Osteoblast (primary cell): ENCODE results near the gene GPR18. TPM values are rescaled to one million over a fixed set of nuclear protein-coding genes. Genes with fewer than 3 reads are reported as not detected.
"Not testable (repeated sequence)": the region's sequence is repeated elsewhere in the genome, so short reads cannot be mapped to it uniquely, and the experiment has no call there.

Experiments used
- DNase-seq: peaks from one replicate; pipeline ENCODE4 v3.0.0; 2011; ENCODE audit warnings: low spot score, mixed read lengths; ENCODE audit not compliant: insufficient read length; ENCODE audit errors: missing footprints
- H2AFZ ChIP-seq: 2 replicates; pipeline ENCODE4 v1.6.0; 2011; ENCODE audit warnings: mild to moderate bottlenecking, low read length
- H3K27ac ChIP-seq: 2 replicates; pipeline ENCODE4 v1.5.1; 2011; ENCODE audit warnings: mild to moderate bottlenecking, low read depth, low read length, moderate library complexity
- H3K27me3 ChIP-seq: 2 replicates; pipeline ENCODE4 v1.6.0; 2012; ENCODE audit warnings: mild to moderate bottlenecking, control low read depth, inconsistent platforms, low read length, moderate library complexity; ENCODE audit not compliant: insufficient read depth
- H3K36me3 ChIP-seq: 2 replicates; pipeline ENCODE4 v1.5.1; 2011; ENCODE audit warnings: mild to moderate bottlenecking, low read length, control low read depth, moderate library complexity; ENCODE audit not compliant: insufficient read depth
- H3K4me1 ChIP-seq: 2 replicates; pipeline ENCODE4 v1.5.1; 2011; ENCODE audit warnings: mild to moderate bottlenecking, low read length, control low read depth, moderate library complexity; ENCODE audit not compliant: insufficient read depth
- H3K4me2 ChIP-seq: 2 replicates; pipeline ENCODE4 v1.6.0; 2011; ENCODE audit warnings: mild to moderate bottlenecking, low read length; ENCODE audit not compliant: insufficient read depth
- H3K4me3 ChIP-seq: fragments of 200-600 bp; sonication (generic); 3 replicates; pipeline ENCODE4 v1.5.1; 2012; ENCODE audit warnings: mild to moderate bottlenecking, low read length, inconsistent platforms; ENCODE audit not compliant: insufficient read depth
- H3K79me2 ChIP-seq: 2 replicates; pipeline ENCODE4 v1.6.0; 2012; ENCODE audit warnings: mild to moderate bottlenecking, low read length, control low read depth, inconsistent platforms; ENCODE audit not compliant: insufficient read depth
- H3K9me3 ChIP-seq: 2 replicates; pipeline ENCODE4 v1.5.1; 2011; ENCODE audit warnings: low read depth, low read length, control low read depth
- H4K20me1 ChIP-seq: 2 replicates; pipeline ENCODE4 v1.6.0; 2012; ENCODE audit warnings: mild to moderate bottlenecking, low read length, control low read depth; ENCODE audit not compliant: insufficient read depth
- total RNA-seq: library from RNA; depleted of rRNA; stranded (reverse); fragments of >200 nt; gene quantifications from 2 replicates; pipeline ENCODE4 v1.2.3, GENCODE V29; 2012
- TF ChIP-seq, protein P1 (sequence below): IDR thresholded peaks from 2 replicates; pipeline ENCODE4 v1.5.1; 2011; ENCODE audit warnings: mild to moderate bottlenecking, low read depth, low read length, moderate library complexity; ENCODE audit errors: extremely low read depth

The GPR18 gene
- total RNA-seq, 1 donor: under 0.01 TPM

DNA sequence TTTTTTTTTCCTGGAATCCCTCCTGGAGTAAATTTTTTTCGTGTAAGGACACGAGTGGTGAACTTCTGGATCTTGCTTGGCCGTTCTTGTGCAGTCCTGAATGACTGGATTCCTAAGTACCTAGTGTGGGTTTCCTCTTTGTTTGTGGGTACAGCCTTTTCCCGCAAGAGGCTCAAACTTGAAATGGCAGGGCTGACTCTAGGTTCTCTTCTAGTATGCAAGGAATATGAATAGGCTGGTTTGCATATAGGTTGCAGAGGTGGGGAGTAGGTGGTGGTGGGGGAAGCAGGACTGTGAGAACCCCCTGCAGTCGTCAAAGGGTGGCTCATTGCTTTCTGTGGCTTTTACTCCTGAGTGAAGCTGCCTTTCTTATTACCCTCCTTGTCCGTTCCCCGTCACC lies 43.9 kb downstream of the GPR18 start:
- Histone ChIP-seq H3K9me3 (no peaks in the 10 kb centered on the region), H3K79me2 (peaks cover 85% of the 10 kb centered on the region), H3K4me2 (no peak overlapping the region), H3K36me3 (no peaks in the 10 kb centered on the region), H2AFZ (no peak overlapping the region), H3K4me3 (no peak overlapping the region), H3K27ac (no peak overlapping the region), H3K4me1 (no peaks in the 10 kb centered on the region), H4K20me1 (peaks cover 57% of the 10 kb centered on the region), H3K27me3 (no peaks in the 10 kb centered on the region)
- TF ChIP-seq, protein P1, sequence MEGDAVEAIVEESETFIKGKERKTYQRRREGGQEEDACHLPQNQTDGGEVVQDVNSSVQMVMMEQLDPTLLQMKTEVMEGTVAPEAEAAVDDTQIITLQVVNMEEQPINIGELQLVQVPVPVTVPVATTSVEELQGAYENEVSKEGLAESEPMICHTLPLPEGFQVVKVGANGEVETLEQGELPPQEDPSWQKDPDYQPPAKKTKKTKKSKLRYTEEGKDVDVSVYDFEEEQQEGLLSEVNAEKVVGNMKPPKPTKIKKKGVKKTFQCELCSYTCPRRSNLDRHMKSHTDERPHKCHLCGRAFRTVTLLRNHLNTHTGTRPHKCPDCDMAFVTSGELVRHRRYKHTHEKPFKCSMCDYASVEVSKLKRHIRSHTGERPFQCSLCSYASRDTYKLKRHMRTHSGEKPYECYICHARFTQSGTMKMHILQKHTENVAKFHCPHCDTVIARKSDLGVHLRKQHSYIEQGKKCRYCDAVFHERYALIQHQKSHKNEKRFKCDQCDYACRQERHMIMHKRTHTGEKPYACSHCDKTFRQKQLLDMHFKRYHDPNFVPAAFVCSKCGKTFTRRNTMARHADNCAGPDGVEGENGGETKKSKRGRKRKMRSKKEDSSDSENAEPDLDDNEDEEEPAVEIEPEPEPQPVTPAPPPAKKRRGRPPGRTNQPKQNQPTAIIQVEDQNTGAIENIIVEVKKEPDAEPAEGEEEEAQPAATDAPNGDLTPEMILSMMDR: no peak
- DNase-seq: no peak

DNA sequence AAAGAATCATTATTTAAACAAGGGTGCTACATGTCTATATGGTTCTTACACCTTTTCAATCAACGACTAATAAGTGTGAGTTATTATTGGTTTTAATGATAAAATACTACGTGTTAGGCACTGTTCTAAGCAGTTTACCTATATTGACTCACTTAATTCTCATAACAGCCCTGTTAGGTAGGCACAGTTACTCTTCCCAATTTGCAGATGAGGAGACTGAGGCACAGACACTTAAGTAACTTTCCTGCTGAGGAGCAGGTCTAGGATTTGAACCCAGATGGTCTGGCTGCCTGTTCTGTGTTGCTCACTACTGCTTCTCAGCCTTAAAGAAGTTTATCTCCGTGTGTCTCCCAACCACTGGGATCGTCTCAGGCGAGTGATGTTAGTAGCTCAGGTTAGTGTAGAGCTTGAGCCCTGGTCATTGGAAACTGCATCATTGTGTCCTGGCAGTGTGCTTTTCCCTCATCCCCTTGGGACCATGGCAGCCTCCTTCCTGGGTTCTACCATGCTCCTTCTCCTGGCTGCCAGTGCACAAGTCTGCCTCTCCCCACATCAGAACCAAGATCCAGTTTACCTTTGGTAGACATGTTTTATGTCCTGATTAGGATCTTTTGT lies 46.7 kb downstream of the GPR18 start:
- Histone ChIP-seq H2AFZ (no peak overlapping the region), H3K27ac (no peak overlapping the region), H3K27me3 (no peaks in the 10 kb centered on the region), H3K4me1 (no peaks in the 10 kb centered on the region), H3K4me3 (no peak overlapping the region), H3K9me3 (no peaks in the 10 kb centered on the region), H4K20me1 (peaks cover 55% of the 10 kb centered on the region), H3K4me2 (no peak overlapping the region), H3K79me2 (peaks cover 86% of the 10 kb centered on the region), H3K36me3 (no peaks in the 10 kb centered on the region)
- TF ChIP-seq, protein P1: no peak
- no peak for DNase-seq

DNA sequence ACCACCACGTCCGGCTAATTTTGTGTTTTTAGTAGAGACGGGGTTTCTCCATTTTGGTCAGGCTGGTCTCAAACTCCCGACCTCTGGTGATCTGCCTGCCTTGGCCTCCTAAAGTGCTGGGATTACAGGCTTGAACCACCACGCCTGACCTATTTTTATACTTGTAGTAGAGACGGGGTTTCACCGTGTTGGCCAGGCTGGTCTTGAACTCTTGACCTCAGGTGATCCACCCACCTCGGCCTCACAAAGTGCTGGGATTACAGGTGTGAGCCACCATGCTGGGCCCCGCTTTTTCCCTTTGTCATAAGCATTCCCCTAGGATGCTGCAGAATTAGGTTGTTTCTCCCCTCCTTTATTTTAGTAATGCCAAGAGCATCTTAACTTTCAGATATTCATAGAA lies 47.6 kb downstream of the GPR18 start:
- H4K20me1 ChIP-seq: peaks cover 64% of the 10 kb centered on the region
- H3K27me3 ChIP-seq, H3K27ac ChIP-seq, H3K4me2 ChIP-seq, H3K36me3 ChIP-seq, H2AFZ ChIP-seq, H3K4me1 ChIP-seq, H3K9me3 ChIP-seq, H3K4me3 ChIP-seq: not testable (repeated sequence)
- DNase-seq: peak; percentile 15
- H3K79me2 ChIP-seq: peaks cover 89% of the 10 kb centered on the region

DNA sequence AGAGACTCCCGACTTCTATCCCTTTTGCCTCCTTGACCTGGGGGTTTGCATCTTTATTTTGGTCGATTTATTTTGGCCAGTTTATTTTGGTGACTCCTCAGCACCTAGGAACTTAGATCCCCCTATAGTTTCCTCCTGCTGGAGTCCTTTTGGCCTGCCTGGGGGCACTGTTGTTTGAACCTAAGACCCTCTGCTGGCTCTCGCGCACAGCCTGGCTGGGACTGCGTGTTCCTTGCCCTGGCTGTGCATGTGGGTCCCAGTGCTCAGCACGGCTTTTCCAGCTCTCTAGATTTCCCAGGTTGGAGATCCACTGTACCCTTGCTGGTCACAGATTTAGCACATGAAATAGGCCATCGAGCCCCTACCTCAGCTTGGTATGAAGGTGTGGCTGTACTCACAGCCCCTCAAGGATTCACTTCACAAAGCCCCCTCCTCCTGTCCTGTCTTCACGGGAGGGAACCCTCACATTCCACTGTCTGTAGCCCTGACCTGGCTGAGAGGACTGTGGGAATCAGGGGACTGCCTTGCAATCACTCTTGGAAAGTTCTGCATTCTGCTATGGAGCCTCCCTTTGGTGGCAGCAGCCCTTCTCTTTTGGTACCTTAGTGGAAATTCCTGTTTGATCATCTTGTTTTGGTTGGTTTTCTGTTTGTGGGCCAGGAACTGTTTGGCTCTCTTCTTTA lies 49.2 kb downstream of the GPR18 start:
- Histone ChIP-seq H3K27me3 (no peaks in the 10 kb centered on the region), H3K9me3 (no peaks in the 10 kb centered on the region), H3K79me2 (peaks cover 89% of the 10 kb centered on the region), H3K4me3 (no peak overlapping the region), H3K27ac (no peak overlapping the region), H4K20me1 (peaks cover 64% of the 10 kb centered on the region), H3K4me2 (no peak overlapping the region), H3K36me3 (no peaks in the 10 kb centered on the region), H3K4me1 (no peaks in the 10 kb centered on the region), H2AFZ (no peak overlapping the region)
- TF ChIP-seq, protein P1: no peak
- DNase-seq: no peak
